HepG2 (cell line): ENCODE results near the gene FTSJ1. TPM values are rescaled to one million over a fixed set of nuclear protein-coding genes. Genes with fewer than 3 reads are reported as not detected.

ENCODE experiments used
- HNF4G ChIP-seq, 2 experiments: sonication (generic) in 1 of 2; formaldehyde crosslinking in 1 of 2; IDR thresholded peaks; 2 replicates each; pipeline versions ENCODE4 v1.4.0 to v1.6.1; 2011 to 2020; ENCODE audit warnings: borderline replicate concordance in 2 of 2, low read depth in 2 of 2, mild to moderate bottlenecking in 2 of 2, low read length in 1 of 2, missing genetic modification reagents in 1 of 2, moderate library complexity in 1 of 2
- JUND ChIP-seq: sonication (generic); formaldehyde crosslinking; IDR thresholded peaks from 2 replicates; pipeline ENCODE4 v1.8.0; 2022; ENCODE audit warnings: mild to moderate bottlenecking, missing genetic modification reagents
- KLF15 ChIP-seq: sonication (generic); formaldehyde crosslinking; IDR thresholded peaks from 2 replicates; pipeline ENCODE4 v1.8.1; 2023; ENCODE audit warnings: borderline replicate concordance, mild to moderate bottlenecking, inconsistent platforms, missing genetic modification reagents, mixed read lengths
- MBNL3 ChIP-seq: fragments of 250-450 bp; sonication (Bioruptor Pico); conservative IDR thresholded peaks from 2 replicates; pipeline ENCODE4 v1.8.0; 2022; ENCODE audit warnings: mild to moderate bottlenecking, inconsistent platforms
- MED1 ChIP-seq: sonication (generic); formaldehyde crosslinking; IDR thresholded peaks from 2 replicates; pipeline ENCODE4 v1.4.0; 2020; ENCODE audit warnings: missing genetic modification reagents
- NPAS2 ChIP-seq: sonication (generic); formaldehyde crosslinking; IDR thresholded peaks from 2 replicates; pipeline ENCODE4 v1.8.0; 2022; ENCODE audit warnings: mild to moderate bottlenecking, missing genetic modification reagents, borderline replicate concordance
- PTBP1 ChIP-seq: fragments of 200-400 bp; formaldehyde crosslinking; IDR thresholded peaks from 2 replicates; pipeline ENCODE4 v1.6.1; 2018; ENCODE audit warnings: low read length, low read depth; ENCODE audit not compliant: poor library complexity, severe bottlenecking
- RFXAP ChIP-seq: sonication (generic); formaldehyde crosslinking; IDR thresholded peaks from 2 replicates; pipeline ENCODE4 v1.4.0; 2020; ENCODE audit warnings: missing genetic modification reagents, borderline replicate concordance
- SIN3B ChIP-seq: fragments of 150-350 bp; IDR thresholded peaks from 2 replicates; pipeline ENCODE4 v1.6.1; 2014; ENCODE audit warnings: low read length
- SMC3 ChIP-seq: IDR thresholded peaks from 2 replicates; pipeline ENCODE4 v1.6.1; 2011; ENCODE audit warnings: low read length, improper control_type of control experiment
- U2AF1 ChIP-seq: fragments of 200-400 bp; formaldehyde crosslinking; optimal IDR thresholded peaks from 2 replicates; pipeline ENCODE3; 2017; ENCODE audit warnings: mild to moderate bottlenecking, low read depth, low read length
- ZC3H13 ChIP-seq: sonication (generic); formaldehyde crosslinking; IDR thresholded peaks from 2 replicates; pipeline ENCODE4 v1.8.1; 2023; ENCODE audit warnings: mild to moderate bottlenecking, missing genetic modification reagents, moderate library complexity
- ZNF282 ChIP-seq: fragments of 450-650 bp; IDR thresholded peaks from 2 replicates; pipeline ENCODE4 v1.6.1; 2018; ENCODE audit not compliant: partially characterized antibody
- ZNF331 ChIP-seq: sonication (generic); formaldehyde crosslinking; IDR thresholded peaks from 2 replicates; pipeline ENCODE4 v1.4.0; 2020; ENCODE audit warnings: missing genetic modification reagents
- ZNF547 ChIP-seq: sonication (generic); formaldehyde crosslinking; IDR thresholded peaks from 2 replicates; pipeline ENCODE4 v1.5.1; 2020; ENCODE audit warnings: mild to moderate bottlenecking, missing genetic modification reagents
- ZNF569 ChIP-seq: sonication (generic); formaldehyde crosslinking; IDR thresholded peaks from 2 replicates; pipeline ENCODE4 v1.5.0; 2020; ENCODE audit warnings: mild to moderate bottlenecking, missing genetic modification reagents, moderate library complexity, borderline replicate concordance
- ZNF7 ChIP-seq: IDR thresholded peaks from 2 replicates; pipeline ENCODE4 v1.6.1; 2016; ENCODE audit warnings: missing biosample characterization, missing genetic modification reagents
- ZNF792 ChIP-seq: IDR thresholded peaks from 2 replicates; pipeline ENCODE4 v1.6.1; 2016
- polyA plus RNA-seq, 8 experiments: library from polyadenylated mRNA; depleted of rRNA in 3 of 8; stranded (reverse) in 7 of 8; unstranded in 1 of 8; fragments of >200 nt; fragmentation: Illumina TruSeq in 4 of 8; extraction: Trizol in 4 of 8; gene quantifications; 2 replicates each; pipeline versions ENCODE4 v1.2.1 to v1.2.3, GENCODE V29; 2011 to 2016; ENCODE audit warnings: low read depth in 4 of 8, missing spikeins in 1 of 8, mixed read lengths in 1 of 8; ENCODE audit not compliant: insufficient read depth in 1 of 8
- total RNA-seq, 5 experiments: library from RNA; depleted of rRNA; stranded (reverse); fragments of >200 nt; fragmentation: Illumina TruSeq; extraction: Trizol; gene quantifications; 2 replicates each; pipeline ENCODE4 v1.2.3, GENCODE V29; 2016; ENCODE audit warnings: low read depth in 1 of 5
- TF ChIP-seq, protein P1 (sequence below): sonication (generic); formaldehyde crosslinking; IDR thresholded peaks from 2 replicates; pipeline ENCODE4 v1.5.0; 2020; ENCODE audit warnings: mild to moderate bottlenecking, missing genetic modification reagents, borderline replicate concordance
- TF ChIP-seq, protein P2 (sequence below): sonication (generic); formaldehyde crosslinking; IDR thresholded peaks from 2 replicates; pipeline ENCODE4 v1.4.0; 2020; ENCODE audit warnings: mild to moderate bottlenecking, missing genetic modification reagents, borderline replicate concordance
- TF ChIP-seq, protein P3 (sequence below): IDR thresholded peaks from 2 replicates; pipeline ENCODE4 v1.6.1; 2016; ENCODE audit warnings: missing compliant biosample characterization, missing genetic modification reagents, borderline replicate concordance

The FTSJ1 gene
- total and polyA plus RNA-seq, 2 of the 13 experiments (the other 11 are each of a cell fraction or from before 2014, with no cell fraction given): 30.3 to 37.9 TPM

DNA sequence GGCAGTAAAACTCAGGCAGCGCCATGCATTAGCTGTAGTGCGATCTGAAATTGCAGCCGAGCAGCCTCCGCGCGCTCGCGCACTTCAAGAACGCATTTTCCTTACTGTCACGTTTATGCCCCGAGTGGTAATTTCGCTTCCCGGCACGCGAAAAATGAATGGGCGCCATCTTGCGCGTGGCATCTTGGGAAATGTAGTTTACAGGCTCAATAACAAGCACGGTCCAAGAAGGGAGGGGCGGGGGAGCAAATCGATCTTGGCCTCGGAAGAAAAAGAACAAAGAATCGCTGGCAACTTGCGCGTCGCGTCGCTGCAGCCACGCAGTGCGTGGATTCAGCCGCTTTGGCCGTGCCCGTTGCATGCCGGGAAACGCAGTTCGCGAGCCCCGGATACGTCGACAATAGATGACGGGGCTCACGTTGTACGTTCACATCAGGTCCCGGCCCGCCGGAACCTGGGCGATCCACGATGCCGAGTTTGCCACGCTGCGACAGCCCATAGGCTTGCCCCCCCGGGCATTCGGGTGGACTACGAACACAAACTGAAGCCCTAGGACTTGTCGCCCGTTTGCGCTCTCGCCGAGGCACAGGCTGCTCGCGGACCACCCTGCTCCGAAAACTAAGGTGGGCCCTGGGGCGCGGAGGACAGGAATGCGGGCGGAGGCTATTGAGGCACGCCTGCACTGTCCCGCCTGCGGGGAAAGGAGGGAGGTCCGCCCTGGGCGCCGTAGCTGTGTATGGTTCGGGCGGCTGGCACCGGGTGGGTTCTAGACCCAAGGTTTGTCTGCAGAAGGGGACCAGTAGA, at the start of gene FTSJ1 (continued):
- TF ChIP-seq, protein P1, sequence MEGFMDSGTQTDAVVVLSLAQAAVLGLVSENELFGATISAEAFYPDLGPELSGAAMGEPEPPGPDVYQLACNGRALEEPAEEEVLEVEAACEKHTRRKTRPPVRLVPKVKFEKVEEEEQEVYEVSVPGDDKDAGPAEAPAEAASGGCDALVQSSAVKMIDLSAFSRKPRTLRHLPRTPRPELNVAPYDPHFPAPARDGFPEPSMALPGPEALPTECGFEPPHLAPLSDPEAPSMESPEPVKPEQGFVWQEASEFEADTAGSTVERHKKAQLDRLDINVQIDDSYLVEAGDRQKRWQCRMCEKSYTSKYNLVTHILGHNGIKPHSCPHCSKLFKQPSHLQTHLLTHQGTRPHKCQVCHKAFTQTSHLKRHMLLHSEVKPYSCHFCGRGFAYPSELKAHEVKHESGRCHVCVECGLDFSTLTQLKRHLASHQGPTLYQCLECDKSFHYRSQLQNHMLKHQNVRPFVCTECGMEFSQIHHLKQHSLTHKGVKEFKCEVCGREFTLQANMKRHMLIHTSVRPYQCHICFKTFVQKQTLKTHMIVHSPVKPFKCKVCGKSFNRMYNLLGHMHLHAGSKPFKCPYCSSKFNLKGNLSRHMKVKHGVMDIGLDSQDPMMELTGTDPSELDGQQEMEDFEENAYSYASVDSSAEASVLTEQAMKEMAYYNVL: no peak
- TF ChIP-seq SMC3: no peak
- no peak for TF ChIP-seq ZNF282
- TF ChIP-seq MBNL3 (CRISPR knock-in tag): no peak
- TF ChIP-seq MED1: peak; percentile 47
- TF ChIP-seq, protein P2, sequence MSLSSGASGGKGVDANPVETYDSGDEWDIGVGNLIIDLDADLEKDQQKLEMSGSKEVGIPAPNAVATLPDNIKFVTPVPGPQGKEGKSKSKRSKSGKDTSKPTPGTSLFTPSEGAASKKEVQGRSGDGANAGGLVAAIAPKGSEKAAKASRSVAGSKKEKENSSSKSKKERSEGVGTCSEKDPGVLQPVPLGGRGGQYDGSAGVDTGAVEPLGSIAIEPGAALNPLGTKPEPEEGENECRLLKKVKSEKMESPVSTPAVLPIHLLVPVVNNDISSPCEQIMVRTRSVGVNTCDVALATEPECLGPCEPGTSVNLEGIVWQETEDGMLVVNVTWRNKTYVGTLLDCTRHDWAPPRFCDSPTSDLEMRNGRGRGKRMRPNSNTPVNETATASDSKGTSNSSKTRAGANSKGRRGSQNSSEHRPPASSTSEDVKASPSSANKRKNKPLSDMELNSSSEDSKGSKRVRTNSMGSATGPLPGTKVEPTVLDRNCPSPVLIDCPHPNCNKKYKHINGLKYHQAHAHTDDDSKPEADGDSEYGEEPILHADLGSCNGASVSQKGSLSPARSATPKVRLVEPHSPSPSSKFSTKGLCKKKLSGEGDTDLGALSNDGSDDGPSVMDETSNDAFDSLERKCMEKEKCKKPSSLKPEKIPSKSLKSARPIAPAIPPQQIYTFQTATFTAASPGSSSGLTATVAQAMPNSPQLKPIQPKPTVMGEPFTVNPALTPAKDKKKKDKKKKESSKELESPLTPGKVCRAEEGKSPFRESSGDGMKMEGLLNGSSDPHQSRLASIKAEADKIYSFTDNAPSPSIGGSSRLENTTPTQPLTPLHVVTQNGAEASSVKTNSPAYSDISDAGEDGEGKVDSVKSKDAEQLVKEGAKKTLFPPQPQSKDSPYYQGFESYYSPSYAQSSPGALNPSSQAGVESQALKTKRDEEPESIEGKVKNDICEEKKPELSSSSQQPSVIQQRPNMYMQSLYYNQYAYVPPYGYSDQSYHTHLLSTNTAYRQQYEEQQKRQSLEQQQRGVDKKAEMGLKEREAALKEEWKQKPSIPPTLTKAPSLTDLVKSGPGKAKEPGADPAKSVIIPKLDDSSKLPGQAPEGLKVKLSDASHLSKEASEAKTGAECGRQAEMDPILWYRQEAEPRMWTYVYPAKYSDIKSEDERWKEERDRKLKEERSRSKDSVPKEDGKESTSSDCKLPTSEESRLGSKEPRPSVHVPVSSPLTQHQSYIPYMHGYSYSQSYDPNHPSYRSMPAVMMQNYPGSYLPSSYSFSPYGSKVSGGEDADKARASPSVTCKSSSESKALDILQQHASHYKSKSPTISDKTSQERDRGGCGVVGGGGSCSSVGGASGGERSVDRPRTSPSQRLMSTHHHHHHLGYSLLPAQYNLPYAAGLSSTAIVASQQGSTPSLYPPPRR (CRISPR knock-in tag): no peak
- TF ChIP-seq ZNF331: no peak; the same call in 1 of the 2 replicates
- TF ChIP-seq PTBP1: no peak
- 0 out of 2 replicates have a peak, but pooled peaks have one; percentile 30 for TF ChIP-seq ZC3H13 (CRISPR knock-in tag)
- TF ChIP-seq HNF4G (IDR thresholded peaks at IDR 0.05; ENCODE audit: borderline replicate concordance, low read depth, low read length): no peak
- TF ChIP-seq HNF4G (CRISPR knock-in tag; IDR thresholded peaks at IDR 0.05; ENCODE audit: borderline replicate concordance, low read depth): no peak
- no peak for TF ChIP-seq U2AF1
- no peak for TF ChIP-seq ZNF7 (CRISPR knock-in tag)
- TF ChIP-seq ZNF792: no peak
- TF ChIP-seq SIN3B: no peak
- no peak for TF ChIP-seq NPAS2 (CRISPR knock-in tag)
- no peak for TF ChIP-seq ZNF569 (CRISPR knock-in tag)
- no peak for TF ChIP-seq JUND (CRISPR knock-in tag)
- TF ChIP-seq RFXAP (CRISPR knock-in tag): peak; percentile 59; the same call in 1 of the 2 replicates
- TF ChIP-seq, protein P3, sequence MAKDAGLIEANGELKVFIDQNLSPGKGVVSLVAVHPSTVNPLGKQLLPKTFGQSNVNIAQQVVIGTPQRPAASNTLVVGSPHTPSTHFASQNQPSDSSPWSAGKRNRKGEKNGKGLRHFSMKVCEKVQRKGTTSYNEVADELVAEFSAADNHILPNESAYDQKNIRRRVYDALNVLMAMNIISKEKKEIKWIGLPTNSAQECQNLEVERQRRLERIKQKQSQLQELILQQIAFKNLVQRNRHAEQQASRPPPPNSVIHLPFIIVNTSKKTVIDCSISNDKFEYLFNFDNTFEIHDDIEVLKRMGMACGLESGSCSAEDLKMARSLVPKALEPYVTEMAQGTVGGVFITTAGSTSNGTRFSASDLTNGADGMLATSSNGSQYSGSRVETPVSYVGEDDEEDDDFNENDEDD: peak; percentile 38; the same call in 1 of the 2 replicates
- TF ChIP-seq KLF15 (CRISPR knock-in tag): no peak
- TF ChIP-seq ZNF547 (CRISPR knock-in tag): no peak
